ENCODE measurements around the gene CTU2. TPM values are rescaled to one million over a fixed set of nuclear protein-coding genes. Genes with fewer than 3 reads are reported as not detected.

CTU2 gene
- total and polyA plus RNA-seq, 9 of the 15 experiments (the other 6 are each of a cell fraction or from before 2014, with no cell fraction given): 1.3 to 105 (median 23.2) TPM

- TF ChIP-seq STAT6 (CRISPR knock-in tag; IDR thresholded peaks at IDR 0.05) (no peak), IFI16 (CRISPR knock-in tag; IDR thresholded peaks at IDR 0.05) (no peak), KAT7 (CRISPR knock-in tag; IDR thresholded peaks at IDR 0.05; ENCODE audit: borderline replicate concordance) (peak; percentile 98; the same call in 1 of the 2 replicates), ZBTB9 (CRISPR knock-in tag; IDR thresholded peaks at IDR 0.05) (peak; percentile 35), PHTF2 (CRISPR knock-in tag; IDR thresholded peaks at IDR 0.05) (no peak), CSDE1 (IDR thresholded peaks at IDR 0.05) (no peak; a peak in 1 of 4 replicates), MTA2 (IDR thresholded peaks at IDR 0.05; ENCODE audit: low read depth) (no peak), PML (IDR thresholded peaks at IDR 0.05; ENCODE audit: low read length) (peak; percentile 74; the same call in 1 of the 2 replicates), PYGO2 (tag; IDR thresholded peaks at IDR 0.05) (no peak), ZBTB1 (CRISPR knock-in tag; IDR thresholded peaks at IDR 0.05; ENCODE audit: borderline replicate concordance, low read depth) (peak; percentile 82), TSC22D4 (tag; IDR thresholded peaks at IDR 0.05) (no peak), CREM (IDR thresholded peaks at IDR 0.05; ENCODE audit: low read depth) (peak; percentile 99), ZNF408 (CRISPR knock-in tag; IDR thresholded peaks at IDR 0.05; ENCODE audit: low read depth) (no peak), MAX (CRISPR knock-in tag; IDR thresholded peaks at IDR 0.05) (peak; percentile 58; the same call in 1 of the 2 replicates), KDM1A (IDR thresholded peaks at IDR 0.05) (no peak), ZKSCAN1 (IDR thresholded peaks at IDR 0.05; ENCODE audit: low read depth, low read length) (no peak), MITF (IDR thresholded peaks at IDR 0.05) (no peak)
These were observed 43.3 kb upstream of the CTU2 start, which contains the start of gene MVD (continued) for GRCh38 chr16:88662843-88663606.
